GM18867 (cell line): ENCODE data around the gene MCF2L.

ENCODE experiments used
- ATAC-seq: cut with Tn5 transposase; IDR thresholded peaks from one replicate; pipeline ENCODE4 v1.9.1; 2021; ENCODE audit warnings: mild to moderate bottlenecking, moderate library complexity; ENCODE audit not compliant: unreplicated experiment

Gene MCF2L

DNA sequence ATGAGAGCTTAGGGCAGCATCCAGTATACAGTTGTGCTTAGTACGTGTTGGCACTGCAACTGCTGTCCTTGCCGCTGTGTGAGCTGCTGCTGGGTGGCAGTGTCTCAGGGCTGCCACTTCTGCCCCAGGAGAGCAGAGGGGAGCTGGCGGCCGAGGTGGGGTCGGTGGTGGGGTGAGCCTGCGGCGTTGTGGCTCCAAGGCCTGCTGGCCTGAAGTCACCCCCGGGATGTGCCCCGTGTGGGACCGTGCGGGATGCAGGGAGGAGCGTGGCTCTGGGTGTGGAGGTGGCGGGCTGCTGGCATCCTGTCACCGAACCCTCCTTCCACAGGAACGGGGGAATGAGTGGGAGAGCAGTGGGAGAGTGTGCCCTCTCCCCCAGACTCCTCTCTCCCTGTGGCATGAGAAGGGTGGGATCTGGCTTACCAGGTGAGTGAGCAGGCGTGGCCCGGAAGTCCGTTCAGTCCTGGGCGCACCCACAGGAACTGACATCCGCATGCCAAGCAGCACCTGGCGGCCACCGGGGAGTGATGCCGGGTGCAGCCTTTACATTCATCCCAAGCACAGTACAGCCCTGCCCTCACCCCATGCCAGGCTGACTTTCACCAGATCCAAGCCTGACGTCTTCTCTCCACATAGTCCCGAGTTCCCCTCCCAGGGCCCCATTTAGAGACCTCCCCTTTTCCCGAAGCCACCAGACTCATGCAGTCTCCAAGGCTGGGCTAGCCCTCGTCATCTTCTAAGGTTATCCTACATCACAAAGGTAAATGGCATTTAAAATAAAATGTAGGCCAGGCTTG, 26.6 kb downstream of the MCF2L start:
- no peak for ATAC-seq

DNA sequence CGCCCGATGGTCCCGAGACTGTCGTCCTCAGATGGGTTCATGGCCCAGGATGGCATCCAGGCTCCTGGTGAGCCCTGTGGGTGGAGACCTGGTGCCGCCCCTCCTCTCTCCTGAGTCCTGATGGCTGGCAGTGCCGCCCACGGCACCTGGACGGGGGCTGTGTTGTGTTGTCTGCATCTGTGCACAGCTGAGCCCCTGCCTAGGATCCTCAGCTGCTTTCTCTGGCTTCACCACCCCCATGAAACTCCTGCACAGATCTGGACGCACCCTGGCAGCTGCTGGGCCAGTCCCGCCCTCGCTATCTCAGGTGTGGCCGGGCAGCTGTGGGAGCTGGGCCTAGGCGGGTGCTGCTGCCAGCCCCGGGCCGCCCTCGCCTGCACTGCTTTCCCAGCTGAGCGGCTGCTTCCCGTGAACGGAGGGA, 27.7 kb downstream of the MCF2L start:
- ATAC-seq, result no peak

DNA sequence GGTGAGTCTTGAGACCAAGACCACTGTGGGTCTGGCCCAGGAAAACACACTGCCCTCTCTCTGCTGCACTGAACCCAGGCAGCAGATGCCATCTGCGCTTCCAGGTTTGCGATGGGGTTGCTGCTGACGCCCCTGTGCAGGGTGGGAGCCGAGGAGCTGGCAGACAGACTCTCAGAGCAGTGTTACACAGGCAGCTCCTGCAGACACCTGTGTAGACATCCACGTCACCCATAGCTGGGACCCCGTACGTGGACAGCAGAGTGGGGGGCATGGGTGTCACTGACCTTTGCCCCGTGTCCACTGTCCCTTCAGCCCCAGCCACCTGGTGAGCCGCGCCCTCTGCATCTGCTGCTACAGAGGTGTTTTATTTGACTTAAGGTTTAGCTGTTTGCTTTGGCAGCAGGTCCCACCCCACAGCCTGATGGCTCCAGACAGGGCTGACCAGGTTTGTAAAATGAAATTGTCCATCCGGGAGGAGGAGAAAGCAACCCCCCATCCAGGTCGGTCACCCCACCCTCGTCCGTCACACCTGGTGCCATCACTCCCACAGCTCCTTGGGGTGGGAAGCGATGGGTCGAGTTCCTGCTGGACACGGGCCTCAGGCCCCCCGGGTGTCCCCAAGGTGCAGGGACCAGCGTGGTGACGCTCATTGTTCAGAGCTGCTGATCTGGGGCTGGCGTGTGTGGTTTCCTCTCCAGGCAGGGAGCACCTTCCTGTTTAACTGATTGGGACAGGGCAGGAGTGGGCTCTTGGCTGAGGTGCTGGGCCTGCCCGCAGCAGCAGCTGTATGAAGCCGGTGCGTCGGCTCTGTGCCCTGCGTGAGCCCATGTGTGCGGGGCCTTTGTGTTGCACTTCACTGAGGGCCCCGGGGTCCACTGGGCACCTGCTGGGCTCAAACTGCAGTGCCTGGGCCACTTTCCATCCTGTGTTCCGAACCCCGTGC, 28.4 kb downstream of the MCF2L start:
- ATAC-seq, result no peak

DNA sequence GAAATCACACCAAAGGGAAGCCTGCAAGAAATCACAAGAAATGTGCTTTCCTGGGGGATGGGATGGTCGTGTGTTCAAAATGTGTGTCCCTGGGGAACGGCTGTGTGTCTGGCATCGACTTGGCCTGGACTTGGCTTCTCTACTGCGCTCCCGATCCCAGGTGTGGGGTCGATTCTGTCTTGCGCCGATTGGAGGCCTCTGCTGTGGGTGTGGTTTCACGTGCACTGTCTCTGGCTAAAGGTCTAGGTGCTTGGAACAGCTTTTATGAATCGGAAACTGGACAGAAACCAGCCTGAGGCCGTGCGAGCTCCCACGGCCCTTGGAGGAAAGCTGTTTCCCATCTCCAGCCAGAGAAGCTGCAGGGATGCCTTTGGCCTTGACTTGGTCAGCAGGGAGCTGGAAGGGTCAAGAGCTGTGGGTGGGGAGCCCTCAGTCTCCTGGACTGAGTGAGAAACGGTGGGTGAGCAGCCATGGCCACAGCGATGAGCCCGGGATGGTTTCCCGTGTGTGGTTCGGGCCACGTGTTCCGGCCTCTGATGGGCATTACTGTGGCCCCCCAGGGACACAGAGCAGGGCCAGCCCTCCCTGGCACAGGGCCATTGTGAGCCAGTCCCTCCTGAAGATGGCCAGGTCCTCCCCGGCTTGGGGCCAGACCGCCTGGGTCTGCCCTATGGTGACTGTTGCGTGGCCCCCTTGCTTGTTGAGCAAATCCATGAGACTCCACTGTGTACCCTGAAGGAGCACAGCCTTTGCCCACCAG, 29.7 kb downstream of the MCF2L start:
- ATAC-seq, result no peak

DNA sequence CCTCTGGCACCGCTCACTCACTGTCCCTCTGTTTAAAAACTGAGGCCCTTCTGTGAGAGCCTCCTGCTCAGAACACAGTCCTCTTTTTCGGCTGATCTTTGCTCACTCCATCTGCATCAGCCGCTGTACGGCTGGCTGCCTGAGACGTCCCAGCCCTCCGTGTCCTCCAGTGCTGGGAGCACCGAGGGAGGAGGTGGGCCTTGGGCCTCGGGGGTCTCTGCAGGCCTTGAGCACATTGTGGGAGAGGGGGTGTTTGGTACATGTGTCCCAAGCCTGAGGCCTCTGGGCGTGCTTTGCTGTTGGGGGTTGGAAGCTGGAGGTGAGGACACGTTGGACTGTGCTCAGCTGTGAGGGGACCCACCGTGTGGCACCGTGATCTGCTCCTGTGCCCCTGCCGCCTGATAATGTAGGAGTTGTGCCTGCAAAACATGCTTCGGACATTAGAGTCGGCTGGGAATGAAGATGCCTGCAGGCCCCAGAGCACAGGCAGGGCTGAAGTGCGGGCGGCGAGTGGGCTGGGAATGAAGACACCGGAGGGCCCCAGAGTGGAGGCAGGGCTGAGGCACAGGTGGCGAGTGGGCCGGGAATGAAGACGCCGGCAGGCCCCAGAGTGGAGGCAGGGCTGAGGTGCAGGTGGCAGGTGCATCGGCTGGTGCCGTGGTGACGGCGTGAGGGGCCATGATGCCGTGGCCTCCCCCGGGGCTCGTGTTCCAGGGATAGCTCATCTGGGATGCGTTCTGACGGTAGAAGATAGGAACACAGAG, 30.6 kb downstream of the MCF2L start:
- no peak for ATAC-seq

DNA sequence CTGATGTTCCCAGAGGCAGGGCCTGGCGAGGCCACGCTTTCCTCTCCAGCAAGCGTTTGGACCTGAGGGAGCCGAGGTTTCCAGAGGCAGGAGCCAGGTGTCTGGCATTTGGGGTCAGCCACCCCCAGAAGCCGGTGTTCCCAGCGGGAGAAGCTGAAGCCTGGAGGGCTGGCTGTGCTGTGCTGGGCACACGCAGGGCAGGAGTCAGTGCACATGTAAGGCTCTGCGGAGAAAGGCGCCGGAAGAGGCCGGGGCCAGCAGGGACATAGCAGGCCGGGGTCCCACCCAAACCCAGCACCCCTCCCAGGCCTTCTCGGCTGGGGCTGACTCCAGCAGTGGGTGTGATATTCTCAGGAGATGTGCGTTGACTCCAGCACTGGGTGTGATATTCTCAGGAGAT, 31.6 kb downstream of the MCF2L start:
- no peak for ATAC-seq

DNA sequence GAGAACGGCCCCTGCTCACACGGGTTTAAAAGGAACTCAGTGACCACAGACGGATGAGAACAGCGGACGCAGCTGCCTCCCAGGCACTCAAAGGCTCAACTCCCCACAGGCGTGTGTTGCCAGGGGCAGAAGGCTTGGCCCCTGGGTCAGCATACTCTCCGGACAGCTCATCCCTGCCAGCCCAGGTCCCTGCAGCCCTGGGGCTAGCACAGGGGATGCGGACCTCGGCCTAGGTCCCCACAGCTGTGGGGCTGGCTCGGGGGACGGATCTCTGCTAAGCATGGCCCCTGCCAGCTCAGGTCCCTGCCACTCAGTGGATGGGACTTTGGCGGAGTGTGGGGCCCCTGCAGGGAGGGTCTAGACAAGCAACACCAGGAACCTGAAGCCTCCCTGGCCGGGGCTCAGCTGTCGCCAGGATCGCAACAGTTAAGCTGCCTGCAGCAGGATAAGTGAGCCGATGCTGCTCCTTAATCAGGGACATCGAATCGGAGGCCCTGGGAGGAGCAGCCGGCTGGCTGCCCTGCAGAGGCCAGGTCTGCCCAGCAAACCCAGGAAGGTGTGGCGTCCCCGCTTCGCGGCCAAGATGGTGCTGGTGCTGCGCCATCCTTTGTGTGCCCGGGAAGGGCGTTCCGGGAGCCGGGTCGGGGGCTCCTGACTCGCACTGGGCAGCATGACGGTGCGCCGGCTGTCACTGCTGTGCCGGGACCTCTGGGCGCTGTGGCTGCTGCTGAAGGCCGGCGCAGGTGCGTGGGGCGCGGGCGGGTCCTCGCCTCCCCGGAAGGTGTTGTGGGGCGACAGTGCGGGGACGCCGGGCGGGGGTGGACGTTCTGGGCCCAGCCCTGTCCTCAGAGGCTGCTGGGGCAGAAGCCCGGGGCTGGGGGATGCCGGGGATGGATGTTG, 32.5 kb downstream of the MCF2L start:
- no peak for ATAC-seq

DNA sequence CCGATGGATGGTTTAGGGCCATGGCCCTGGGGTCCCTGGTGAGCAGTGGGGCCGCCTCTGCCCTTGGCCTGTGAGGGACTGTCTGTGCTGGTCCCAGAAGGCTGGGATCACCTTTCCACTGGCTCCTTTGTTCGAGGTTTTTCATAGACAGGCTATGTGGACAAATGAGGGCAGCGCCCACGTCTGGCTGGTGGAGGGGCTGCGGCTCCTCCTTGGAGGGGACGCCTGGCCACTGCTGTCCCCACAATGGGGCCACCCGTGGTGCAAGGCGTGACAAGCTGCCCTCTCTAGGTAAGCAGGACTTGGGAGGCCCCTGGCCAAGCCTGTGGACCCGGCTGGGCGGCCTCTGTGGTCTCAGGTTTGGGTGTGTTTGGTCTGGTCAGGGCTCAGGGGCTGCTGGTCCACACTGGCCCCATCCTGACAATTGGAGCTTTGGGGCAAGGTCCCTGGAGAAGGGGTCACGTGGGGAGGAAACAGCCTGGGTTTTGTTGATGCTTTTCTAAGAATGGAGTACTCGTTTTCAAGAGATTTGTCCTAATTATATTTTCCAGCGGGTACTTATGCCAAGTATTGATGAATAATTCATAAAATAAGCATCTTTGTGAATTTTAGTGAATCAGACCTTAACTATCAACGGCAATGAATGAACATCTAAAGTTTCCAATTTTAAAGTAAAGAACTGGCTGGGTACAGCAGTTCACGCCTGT, 33.3 kb downstream of the MCF2L start:
- no peak for ATAC-seq

DNA sequence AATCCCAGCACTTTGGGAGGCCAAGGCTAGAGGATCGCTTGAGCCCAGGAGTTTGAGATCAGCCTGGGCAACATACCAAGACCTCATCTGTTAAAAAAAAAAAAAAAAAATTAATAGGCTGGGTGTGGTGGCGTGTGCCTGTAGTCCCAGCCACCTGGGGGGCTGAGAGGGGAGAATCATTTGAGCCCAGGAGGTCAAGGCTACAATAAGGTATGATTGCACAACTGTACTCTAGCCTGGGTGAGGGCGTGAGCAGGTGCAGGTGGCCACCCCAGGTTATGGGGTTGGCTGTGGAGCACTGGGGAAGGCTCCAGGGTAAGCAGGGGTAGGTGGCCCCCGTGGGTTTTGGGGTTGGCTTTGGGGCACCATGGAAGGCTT, 33.9 kb downstream of the MCF2L start:
- no peak for ATAC-seq

DNA sequence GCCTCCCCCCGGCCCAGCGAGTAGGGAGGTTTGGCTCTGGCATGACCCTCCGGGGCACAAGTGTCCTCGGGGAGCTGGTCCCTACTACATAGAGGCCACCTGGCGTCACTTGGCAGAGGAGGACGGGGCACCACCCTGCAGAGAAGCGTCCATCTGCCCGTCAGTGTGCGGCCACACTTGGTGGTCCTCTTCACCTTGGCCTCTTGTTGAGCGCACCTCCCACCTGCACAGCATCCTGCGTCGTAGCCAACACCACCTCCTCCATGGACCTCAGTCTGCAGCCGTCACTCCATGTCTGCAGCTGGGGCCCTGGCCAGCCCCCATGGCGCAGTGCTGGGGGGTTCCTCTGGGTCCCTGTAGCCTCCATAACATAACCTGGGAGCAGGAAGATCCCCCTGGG, 35.1 kb downstream of the MCF2L start:
- no peak for ATAC-seq

DNA sequence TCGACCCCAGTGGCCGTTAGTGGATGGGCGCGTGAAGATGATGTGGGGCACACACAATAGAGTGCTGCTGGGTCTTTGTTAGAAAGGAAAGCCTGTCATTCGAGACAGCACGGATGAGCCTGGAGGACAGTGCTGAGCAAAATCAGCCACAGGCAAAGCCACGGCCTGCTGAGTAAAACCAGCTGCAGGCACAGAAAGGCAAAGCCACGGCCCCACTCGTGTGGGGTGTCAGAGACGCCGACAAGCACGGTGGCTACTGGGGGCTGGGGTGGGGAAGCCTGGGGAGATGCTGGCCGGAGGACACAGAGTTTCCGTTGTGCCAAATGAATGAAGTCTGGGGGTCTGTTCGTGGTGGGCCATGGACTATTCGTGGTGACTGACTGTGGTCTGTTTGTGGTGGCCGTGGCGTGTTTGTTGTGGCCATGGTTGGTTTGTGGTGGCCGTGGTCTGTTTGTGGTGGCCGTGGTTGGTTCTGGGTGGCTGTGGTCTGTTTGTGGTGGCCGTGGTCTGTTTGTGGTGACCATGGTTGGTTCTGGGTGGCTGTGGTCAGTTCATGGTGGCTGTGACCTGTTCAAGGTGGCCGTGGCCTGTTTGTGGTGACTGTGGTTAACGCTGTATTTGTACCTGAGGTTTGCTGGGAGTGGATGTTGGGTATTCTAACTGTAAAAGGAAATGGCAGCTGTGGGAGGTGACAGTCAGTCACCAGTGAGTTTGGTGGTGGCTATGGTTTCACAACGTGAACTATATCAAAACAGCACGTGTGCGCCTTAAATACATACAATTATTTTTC, 36.3 kb downstream of the MCF2L start:
- ATAC-seq, result no peak

DNA sequence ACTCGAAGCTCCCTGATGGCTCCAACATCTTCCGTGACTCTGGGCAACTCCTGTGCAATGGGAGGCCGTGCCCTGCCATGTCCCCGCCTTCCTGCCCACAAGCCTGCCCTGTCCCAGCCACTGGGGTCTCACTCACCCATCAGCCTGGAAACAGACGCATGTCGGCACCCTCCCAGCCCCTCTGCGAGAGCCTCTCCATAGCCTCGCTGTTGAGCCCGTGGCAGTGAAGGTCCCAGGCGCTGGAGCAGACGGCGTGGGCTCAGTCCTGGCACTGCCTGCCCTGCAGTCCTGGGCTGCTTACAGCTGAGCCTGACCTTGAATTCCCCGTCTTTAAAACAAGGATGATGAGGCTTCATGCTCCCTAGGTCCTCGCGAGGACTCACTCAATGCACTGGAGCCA, 37.0 kb downstream of the MCF2L start:
- no peak for ATAC-seq

DNA sequence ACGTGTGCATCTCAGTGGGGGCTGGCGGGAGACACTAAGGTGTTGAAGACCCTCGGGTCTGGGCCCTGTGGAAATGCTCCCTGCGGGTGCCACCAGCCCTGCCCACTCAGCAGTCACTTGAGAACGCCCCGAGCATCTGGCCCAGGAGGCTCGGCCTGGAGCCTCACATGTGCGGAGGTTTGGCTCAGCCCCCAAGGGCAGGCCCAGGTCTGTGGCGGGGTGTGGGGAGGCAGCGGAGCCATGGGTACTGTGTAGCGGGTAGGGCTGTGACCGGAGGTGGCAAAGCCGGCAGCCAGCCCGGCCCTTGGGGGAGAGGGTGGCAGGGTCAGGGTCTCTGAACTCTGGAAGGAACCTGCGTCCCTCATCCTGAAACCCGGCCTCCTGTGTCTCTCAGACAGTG, 37.6 kb downstream of the MCF2L start:
- ATAC-seq, result no peak

DNA sequence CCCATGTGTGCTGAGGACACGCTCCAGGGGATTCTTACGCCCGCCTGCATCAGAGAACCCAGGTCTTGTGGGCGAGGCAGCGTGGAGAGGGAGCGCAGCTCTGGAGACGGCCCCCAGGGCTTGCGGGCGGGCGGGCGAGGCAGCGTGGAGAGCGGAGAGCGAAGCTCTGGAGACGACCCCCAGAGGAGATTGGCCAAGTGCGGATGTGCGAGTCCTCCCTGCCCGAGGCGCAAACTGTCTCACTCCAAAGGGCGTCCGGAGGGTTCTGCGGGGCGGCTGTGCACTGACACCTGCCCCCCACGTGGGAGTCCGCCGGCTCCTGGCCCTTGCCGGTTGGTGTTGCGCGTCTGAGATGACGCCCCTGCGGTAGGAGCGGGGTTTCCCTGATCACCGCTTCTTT, 39.8 kb downstream of the MCF2L start:
- no peak for ATAC-seq

DNA sequence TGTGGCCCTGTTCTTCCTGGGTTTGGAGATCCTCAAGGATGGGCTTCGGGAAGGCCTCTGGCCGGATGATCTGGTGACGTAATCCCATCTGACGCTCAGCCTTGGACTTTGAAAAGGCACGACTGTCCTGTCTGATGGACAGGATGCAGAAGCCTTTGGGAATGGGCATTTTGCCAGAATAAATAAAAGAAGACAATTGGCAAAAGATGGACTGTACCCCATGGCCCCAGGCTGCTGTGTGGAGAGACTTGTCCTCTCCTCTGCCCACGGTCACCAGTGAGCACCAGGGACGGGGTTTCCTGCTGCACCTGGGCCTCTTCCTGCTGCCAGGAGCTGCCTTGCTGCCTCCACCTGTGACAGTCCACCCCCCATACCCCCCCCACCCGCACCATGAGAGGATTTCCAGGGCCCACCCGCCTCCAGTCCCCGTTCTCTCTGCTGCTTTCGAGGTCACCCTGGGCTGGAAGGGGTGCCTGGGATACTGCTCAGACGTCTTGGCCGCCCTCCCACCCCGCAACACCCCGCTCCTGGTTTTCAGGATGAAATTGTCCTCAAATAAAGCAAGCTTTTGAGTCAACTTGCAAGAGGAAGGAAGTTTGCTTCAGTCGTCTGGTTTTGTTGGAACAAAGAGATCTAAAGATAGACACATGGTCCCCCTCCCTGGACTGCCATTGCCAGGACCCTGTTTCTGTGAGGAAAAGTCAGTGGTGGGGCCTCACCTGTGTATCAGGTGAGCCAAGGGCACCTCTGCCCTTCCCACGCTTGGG, 40.9 kb downstream of the MCF2L start:
- no peak for ATAC-seq

DNA sequence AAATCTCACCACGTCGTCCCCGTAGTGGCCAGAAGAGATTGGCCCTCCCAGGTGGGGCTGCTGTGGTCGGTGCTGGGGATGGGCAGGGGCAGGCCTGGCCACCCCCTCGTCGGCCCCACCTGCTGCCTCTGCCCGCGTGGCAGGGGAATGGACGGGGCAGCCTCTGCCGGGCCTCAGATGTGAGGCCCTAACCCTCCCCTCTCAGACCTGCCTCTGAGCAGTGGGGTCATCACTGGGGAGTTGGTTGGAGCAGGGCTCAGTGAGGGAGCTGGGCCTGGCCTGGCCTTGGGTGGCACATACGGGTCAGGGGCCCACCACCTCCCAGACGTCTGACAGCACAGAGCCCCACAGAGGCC, 41.5 kb downstream of the MCF2L start:
- ATAC-seq, result no peak

DNA sequence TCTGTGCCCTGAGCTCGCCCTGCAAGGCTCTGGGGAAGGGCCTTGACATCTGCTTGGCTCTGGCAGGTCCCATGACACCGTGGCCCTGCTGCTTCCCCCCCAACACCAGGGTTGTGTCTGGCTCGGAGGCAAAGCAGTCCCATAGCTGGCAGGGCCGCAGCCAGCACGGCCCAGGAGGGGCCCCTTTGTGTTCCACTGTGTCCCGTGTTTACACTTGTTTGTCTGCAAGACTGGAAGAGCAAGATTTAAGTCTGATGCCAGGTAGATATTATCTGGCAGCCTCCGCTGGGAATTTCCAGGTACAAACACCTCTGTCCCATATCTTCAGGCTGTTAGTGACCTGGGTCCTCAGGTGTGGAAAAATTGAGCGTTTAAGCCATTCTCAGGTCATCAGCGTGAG, 44.3 kb downstream of the MCF2L start:
- ATAC-seq, result no peak
